GM18498 (cell line): ENCODE measurements around the gene PRDM1.
A peak's percentile ranks its signal among the peaks of the same experiment; 100 is the strongest.
"Not testable (repeated sequence)": the region's sequence is repeated elsewhere in the genome, so short reads cannot be mapped to it uniquely, and the experiment has no call there.

Source experiments
- ATAC-seq: cut with Tn5 transposase; IDR thresholded peaks from one replicate; pipeline ENCODE4 v1.9.1; 2021; ENCODE audit warnings: mild to moderate bottlenecking, moderate library complexity; ENCODE audit not compliant: unreplicated experiment

Gene PRDM1

DNA sequence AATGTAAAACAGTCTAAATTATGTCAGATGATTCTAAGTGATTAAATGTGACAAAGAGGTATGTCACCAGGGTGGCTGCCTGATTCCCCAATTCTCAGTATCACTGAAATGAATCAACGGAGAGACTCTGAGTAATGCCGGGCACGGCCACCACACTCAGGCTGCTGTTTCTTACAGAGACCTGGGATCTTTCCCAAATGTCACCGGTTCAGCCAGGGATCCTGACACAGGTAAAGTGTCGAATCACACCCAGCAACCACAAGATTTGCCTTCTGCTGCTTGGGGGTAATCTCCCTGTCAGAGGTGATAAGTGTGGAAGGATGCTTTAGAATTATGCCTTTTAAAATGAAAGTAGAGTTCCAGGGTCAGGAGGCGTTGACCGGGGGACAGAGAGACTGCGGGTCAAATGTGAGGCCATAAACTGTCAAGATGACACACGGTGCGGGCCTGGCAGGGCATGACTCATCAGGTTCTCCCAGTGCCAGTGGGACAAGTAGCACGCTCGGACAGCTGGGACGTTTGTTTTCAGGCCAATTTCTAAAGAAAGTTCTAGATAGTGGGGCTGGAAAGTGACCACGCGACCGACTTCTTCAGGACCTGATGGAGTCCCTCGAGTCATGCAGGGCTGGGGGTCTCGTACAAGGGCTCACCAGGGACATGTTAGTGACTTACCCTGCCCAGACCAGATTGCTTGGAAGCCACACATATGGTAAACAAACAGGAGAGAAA, 48.9 kb downstream of the PRDM1 start:
- no peak for ATAC-seq

DNA sequence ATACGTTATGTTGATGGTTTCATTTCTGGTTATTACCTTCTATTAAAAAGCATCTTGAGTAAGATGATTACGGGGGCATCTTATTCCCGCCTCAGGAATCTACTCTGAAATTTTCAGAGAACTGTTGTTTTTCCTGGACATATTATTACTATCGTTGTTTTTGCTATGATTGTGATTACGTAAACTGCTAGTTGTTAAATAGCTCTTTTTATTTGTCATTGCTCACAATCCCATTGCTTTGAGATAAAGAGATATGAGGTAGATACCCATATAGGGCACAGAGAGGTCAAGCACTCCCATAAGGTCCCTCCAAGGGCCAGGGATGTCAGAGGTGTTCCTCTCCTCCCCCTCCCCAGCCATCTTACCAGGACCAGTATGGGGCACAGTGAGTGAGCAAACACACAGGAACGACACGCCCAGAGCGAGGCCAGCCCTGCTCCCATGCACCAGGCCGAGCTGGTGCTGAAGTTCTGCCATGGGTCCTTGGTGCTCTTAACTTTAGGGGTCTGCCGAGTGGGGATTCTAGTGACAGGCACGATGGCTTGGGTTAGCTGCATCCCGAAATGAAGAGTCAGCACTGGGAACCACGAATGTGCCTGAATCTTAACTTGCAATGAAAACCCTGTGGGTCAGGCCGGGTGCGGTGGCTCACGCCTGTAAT, 49.9 kb downstream of the PRDM1 start:
- ATAC-seq = no peak

DNA sequence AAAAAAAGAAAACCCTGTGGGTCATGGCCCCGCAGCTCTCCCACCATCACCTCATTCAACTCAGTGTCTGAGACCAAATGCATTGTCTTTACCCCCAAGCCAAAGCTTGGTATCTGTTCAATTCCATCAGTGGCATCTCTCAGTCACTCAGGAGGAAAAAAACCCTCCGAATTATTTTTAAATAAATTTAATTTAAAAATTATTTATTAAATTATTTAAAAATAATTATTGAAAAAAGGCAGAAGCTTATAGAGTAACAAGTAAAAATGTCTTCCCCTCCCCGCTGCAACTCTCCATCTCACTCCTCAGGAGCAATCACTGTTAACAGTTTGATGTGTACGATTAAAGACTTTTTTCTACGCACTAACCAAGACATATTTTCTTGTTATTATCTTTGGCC, 50.7 kb downstream of the PRDM1 start:
- ATAC-seq = no peak

DNA sequence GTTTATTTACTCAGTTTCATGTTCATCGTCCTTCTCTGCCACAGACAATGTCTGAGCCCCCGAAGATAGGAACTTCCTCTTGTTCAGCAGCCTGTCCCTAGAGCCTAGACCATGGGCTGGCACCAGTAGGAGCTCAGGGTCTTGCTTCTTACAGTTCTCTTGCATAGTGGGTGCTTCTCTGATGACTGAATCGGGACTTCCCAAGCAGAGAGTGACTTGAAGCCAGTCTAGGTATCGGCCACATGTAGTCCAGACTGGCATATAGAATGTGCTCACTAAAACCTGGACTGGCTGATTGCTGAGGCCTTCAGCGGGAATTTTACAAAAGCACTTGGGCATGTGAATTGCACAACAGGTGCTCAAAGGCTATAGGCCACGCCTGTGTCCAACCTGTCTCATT, 52.0 kb downstream of the PRDM1 start:
- no peak for ATAC-seq

DNA sequence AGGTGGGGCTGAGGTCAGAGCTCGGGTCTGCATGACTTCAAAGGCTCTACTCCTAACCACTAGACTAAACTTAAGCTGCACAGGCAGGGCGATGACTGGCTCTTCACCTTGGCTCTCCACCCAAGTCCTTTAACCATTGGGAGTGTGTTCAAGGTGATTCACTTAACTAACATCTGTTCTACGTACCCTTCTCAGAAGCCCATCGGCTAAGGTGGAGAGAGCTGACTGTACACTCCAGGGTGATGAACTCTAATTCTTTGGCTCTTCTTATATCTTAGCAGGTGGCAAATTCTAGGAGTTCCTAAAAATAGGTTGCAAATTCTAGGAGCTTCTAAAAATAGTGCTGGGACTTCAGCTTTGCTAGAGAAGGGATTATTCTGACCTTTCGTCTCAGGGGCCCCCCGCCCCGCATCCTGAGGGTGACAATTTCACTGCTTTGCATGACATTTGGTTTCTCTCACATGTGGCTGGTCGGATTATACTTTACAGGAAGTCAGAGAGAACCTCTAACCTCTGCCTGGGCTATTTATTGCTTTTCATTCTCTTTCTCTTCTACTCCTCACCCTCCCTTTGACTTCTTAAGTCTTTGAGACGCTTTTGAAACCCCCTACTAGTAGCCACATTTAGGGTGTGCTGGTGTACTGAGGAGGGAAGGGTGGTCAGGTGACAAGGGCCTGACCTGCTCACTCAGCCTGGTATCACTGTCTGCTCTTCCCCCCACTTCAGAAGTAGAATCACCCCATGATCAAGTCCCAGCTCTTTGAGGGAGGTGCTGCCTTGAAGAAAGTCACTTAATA, 55.5 kb downstream of the PRDM1 start:
- ATAC-seq = peak; percentile 82

DNA sequence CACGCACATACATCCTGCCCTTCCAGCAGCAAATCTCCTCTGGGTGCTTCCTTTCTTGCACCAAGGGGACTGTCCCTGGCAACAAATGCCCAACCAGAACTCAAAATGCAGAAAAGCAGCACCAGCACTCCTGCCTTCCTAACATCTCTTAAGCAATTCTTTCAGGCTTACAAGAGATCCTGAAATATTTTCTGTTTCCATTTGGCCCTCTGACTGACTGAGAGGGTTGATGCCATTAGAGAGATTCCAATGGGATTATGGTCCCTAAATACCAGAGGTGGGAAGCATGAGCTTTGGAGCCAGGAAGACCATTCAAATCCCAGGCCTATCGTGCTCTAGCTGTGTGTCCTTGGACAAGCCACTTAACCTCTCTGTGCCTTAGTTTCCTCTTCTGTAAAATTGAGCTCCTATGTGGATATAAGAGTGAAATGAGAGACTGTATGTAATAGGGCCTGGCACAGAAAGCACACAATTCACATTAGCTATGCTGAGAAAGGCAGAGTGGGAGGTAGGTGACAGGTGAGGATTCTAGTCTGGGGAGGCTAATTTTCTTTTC, 56.8 kb downstream of the PRDM1 start:
- ATAC-seq = no peak

DNA sequence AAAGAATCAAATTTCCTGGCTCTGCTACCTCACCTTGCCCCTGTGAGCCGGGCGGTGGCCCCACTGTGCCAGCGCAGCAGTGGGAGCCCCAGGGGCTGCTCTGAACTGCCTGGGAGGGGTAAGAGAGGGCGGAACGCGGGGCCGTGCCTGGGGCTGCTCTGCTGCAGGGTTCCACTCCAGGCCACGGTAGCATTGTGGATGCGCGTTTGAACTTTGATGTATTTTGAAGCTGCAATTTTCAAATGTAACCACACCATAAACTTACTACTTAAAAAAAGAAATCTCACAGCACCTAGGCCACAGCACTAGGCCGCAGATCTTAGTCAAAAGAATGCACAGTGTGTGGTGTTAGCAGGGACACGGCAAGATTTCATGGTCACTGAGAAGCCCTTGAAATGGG, 57.5 kb downstream of the PRDM1 start:
- no peak for ATAC-seq

DNA sequence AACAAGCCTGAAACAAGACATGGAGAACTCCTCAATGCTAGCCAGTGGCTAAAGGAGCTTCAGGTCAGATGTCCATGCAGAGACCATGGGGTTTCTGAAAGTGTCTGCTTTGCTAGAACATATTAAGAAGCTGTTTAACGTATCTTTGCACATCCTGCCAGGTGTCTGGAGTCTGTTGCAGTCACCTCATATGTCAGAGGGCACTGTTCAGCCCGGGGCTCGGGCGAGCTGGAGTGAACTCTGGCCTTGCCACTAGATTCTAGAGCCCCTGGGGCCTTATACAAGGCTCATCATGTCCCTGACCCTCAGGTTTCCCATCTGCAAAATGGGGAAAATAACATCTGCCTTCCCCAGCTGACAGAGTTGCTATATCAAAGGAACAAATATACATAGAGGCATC, 59.0 kb downstream of the PRDM1 start:
- no peak for ATAC-seq

DNA sequence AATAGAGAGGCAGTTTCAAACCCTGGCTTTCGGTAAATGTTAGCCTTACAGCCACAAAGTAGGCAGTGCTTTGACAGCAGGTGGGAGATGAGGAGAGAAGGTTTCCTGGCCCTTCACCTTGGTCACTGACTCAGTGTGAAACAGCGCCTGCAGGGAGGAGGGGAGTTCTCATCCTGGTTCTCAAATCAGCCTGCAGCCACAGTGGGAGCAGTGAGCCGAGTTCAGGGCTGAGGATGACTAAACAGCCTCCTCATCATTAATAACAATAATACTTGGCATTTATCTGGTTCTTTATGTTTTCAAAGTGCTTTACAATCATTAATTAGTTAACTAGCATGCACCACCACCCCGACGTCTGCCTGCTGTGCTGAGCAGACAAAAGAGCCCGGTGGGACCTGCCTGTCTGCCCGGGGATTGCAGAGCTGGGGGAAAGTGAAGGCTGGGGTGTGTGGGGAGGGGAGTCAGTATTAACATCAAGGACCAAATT, 59.6 kb downstream of the PRDM1 start:
- ATAC-seq = peak; percentile 27

DNA sequence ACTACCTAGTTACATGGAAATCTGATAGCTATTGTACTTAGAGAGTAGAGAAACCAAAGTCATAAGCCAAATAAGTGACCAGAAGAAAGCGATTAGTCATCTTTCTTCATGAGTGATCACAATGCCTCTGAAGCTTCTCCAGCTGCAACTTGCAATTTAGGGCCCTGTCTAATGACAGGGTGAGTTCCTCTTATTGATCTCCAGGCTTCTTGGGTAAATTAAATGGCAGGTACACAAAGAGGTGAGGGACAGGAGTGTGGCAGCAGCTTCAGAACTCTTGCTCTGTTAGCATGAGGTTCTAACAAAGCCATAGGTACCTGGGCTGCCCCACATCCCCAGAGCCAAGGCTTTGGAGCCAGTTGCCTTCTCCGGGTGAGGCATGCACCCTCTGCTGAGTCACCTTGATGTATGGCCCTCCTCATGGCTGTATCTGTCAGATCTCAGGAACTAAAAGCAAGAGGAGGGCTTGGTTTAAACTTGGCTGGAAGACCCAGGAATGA, 60.8 kb downstream of the PRDM1 start:
- ATAC-seq = peak; percentile 37

DNA sequence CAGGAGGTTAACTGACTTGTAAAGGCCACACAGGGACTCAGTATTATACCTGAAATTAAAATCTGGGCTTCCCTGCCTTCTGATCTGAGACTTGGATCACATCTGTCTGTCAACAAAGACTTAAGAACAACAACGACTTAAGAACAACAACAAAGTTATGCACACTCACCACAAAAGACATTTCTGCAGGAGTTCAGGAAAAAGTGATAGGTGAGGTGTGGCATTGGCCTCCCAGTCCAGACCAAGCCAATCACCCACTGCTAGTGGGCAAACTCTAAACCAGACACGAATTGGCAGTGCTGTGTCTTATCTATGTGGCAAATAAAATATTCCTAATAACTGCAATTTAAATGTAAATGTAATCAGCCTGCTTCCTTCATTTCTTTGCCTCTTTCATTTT, 61.3 kb downstream of the PRDM1 start:
- ATAC-seq = no peak

DNA sequence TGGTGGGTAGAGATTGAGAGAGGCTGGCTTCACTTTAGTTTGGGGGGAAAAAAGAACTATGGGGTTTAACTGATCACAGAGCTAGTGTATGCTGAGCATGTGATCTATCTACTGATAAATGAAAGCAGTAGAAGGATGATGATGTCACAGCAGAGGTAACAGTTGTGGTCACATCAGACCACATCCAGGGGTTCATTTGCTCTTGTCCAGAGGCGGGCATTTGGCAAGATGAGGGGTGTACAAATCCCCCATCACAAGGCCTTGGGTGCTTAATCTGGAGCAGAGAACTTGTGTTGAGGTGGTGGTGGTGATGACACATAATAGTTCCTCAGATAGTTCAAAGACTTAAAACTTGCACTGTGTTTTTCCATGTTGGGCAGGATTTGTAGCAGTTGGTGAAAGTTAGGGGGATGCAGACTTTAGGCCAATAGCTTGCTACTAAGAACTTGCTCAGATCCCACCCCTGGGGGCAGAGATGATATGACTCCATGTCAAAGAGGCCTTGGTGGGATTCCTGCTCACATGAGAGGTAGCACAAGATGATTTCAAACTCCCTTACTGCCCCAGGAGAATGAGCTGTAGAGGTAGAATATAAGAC, 63.4 kb downstream of the PRDM1 start:
- no peak for ATAC-seq

DNA sequence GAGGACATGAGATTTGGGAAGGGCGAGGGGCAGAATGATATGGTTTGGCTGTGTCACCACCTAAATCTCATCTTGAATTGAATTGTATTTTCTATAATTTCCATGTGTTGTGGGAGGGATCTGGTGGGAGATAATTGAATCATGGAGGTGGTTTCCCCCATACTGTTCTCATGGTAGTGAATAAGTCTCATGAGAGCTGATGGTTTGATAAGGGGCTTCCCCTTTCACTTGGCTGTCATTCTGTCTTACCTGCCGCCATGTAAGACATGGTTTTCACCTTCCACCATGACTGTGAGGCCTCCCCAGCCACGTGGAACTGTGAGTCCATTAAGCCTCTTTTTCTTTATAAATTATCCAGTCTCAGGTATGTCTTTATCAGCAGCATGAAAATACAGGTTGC, 66.3 kb downstream of the PRDM1 start:
- ATAC-seq = not testable (repeated sequence)

DNA sequence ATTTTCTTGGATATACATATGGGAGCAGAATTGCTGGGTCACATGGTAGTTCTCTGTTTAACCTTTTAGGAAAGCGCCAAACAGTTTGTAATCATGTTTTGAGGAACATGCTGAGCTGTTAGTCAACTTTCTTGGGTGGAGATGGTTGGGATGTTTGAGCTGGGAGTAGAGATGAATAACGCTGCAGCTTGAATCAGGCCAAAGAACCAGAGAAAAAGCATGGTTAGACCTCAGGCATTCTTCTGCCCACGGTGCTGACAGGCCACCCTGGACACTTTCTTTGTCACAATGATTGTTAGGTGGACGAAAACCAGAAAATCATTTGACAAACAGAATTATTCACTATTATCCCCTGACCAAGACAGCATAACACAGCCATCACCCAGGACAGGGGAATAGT, 66.8 kb downstream of the PRDM1 start:
- ATAC-seq = no peak

DNA sequence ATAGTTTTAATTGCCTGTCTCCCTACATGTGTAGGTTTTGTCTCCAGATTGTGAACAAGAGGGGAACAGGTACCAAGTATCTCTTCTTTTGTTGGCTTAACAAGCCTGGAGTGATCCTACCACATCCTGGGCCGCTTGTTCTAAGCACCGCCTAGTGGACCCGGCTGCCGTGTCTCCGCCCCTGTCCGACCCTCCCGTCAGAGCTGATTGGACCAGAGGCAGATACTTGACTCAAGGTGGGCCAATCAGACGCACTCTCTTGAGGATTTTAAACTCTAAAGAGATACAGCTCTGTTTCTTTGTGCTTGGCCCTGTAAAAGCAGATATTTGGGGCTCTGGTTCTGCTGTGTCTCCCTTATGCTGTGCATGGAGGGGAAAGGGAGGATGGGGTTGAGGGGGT, 68.2 kb downstream of the PRDM1 start:
- ATAC-seq = no peak

DNA sequence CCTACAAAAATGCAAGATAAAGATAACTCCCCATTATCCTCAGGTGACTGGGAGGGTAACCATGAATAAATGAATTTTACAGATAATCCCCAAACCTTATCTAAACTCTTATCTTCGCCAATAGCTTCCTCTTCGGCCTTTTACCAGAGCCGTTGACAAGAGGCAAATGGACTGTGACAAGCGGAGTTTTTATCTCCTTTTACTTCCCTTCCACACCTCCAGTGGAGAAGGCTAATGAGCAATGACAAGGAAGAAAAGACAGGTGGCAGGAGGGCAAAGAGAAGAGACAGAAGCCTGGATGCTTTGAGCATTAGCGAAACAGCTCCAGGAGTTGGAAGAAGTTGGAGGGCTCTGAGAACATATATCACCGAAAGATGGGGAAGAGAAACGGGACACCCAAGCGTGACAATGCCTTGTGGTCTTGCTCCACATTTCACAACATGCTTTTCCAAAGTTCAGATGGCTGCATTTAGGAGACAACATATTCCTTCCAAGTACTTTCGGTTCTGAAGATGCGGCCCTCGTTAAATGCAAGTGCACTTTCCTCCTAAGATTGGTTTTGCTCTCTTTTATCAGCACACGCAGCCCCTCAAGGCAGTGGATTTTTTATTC, 69.2 kb downstream of the PRDM1 start:
- no peak for ATAC-seq

DNA sequence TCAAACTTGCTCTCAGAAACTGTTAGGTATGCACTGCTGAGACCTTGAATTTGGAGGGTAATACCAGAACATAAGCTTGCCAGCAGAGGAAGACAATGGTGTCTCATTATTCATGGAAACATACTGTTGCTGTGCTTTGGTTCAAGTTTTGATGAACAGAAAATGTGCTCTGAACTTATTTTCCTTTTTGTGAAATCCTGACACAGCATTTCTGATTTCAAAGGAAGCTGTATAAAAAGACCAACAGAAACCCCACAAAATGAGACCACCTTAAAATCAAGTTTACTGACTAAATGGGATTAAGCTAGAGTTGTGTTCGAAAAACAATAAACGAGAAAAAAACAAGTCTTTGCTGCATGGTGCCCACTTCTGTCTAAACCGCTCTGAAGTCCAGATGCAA, 70.3 kb downstream of the PRDM1 start:
- no peak for ATAC-seq

DNA sequence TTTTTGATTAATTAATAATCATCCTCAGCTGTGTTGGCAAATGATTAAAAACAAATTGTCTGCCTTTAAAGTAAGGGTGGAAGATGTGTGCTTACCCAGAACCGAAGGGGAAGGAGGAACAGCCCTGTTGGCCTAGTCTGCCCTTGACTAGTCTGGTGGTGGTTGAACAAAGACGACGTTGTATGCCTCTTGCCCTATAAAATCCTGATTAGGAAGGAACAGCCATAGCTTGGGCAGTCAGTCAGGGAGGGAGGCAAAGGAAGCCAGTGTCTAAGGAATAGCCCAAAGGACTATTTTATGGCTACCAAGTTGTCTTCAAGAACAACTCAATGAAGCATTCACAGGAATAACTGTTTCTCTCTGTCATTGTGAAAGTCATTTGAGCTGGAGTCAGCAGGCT, 70.7 kb downstream of the PRDM1 start:
- ATAC-seq = no peak

DNA sequence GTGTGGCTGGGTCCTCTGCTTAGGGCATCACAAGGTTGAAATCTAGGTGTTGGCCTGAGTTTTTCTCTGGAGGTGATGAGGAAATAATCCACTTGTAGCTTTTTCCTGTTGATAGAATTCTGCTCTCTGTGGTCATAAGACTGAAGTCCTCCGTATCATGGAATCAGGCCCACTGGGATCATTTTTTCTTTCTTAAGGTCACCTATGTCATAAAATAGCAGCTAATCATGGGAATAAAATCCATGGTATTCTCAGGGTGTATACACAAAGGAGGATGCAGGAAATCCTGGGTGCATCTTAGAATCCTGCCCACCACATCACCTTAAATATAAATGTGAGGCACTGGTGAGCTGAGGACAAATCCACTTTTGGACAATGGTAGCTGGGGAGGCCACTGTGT, 72.7 kb downstream of the PRDM1 start:
- no peak for ATAC-seq
